ENCODE data around the gene ANKRD65.
A peak's percentile ranks its signal among the peaks of the same experiment; 100 is the strongest.

DNA sequence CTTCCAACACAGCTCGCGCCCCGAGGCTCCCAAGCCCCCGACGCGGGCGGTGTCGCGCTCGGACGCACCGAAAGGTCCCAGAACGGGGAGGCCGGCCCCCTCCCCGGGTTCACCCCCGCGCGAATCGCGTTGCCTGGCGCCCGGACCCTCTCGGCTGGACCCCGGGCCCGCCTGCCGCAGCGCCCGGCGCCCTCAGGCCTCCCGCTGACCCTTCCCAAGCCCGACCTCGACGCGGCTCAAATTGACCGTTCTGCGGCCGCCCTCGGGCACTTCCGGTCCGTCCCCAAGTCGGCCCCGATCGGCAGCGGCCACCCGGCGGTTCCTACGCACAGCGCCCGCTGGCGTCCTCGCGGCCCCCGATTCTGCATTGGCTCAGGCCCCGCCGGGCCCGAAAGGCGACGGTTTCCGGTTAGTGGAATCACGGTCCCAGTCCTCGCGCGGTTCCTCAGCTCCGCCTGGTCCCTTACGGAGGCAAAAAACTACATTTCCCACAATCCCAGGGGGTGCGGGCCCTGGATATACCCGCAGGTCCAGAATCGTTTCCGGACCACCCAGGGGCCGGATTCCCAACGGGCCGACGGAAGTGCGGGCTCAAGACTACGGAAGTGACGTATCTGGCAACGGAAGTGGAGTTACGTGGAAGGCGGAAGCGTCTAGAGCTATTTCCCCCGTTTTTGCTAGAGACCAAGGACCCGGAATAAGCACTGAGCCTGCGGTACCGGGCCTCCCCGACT is 46.0 kb downstream of the ANKRD65 start, which contains the start of gene AURKAIP1:
- TF ChIP-seq, protein P1, sequence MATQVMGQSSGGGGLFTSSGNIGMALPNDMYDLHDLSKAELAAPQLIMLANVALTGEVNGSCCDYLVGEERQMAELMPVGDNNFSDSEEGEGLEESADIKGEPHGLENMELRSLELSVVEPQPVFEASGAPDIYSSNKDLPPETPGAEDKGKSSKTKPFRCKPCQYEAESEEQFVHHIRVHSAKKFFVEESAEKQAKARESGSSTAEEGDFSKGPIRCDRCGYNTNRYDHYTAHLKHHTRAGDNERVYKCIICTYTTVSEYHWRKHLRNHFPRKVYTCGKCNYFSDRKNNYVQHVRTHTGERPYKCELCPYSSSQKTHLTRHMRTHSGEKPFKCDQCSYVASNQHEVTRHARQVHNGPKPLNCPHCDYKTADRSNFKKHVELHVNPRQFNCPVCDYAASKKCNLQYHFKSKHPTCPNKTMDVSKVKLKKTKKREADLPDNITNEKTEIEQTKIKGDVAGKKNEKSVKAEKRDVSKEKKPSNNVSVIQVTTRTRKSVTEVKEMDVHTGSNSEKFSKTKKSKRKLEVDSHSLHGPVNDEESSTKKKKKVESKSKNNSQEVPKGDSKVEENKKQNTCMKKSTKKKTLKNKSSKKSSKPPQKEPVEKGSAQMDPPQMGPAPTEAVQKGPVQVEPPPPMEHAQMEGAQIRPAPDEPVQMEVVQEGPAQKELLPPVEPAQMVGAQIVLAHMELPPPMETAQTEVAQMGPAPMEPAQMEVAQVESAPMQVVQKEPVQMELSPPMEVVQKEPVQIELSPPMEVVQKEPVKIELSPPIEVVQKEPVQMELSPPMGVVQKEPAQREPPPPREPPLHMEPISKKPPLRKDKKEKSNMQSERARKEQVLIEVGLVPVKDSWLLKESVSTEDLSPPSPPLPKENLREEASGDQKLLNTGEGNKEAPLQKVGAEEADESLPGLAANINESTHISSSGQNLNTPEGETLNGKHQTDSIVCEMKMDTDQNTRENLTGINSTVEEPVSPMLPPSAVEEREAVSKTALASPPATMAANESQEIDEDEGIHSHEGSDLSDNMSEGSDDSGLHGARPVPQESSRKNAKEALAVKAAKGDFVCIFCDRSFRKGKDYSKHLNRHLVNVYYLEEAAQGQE (IDR thresholded peaks at IDR 0.05; ENCODE audit: insufficient read depth in 1 of 2, low read depth in 2 of 2, low read length in 2 of 2): peak in 1 of 2 experiments; percentile 59; a peak in 2 of 4 replicates
- TF ChIP-seq POLR2AphosphoS5 (IDR thresholded peaks at IDR 0.05; ENCODE audit: low read depth, low read length): peak; percentile 55
- TF ChIP-seq SIN3A (IDR thresholded peaks at IDR 0.05; ENCODE audit: borderline replicate concordance, insufficient read depth, low read length): peak; percentile 60; the same call in 1 of the 2 replicates
- peak; percentile 83; the same call in 1 of the 2 replicates for TF ChIP-seq TAF1 (IDR thresholded peaks at IDR 0.05; ENCODE audit: borderline replicate concordance, insufficient read depth, low read length)

All from PFSK-1 (cell line).